GM12878 (cell line): Measurements from ENCODE around the gene DTNBP1. TPM values are rescaled to one million over a fixed set of nuclear protein-coding genes. Genes with fewer than 3 reads are reported as not detected.

Experiments used
- ATAC-seq: fragments of 200-7000 bp; cut with Tn5 transposase; 3 replicates; pipeline ENCODE4 v1.9.1; 2020; ENCODE audit warnings: mild to moderate bottlenecking, moderate library complexity
- BruUV-seq: library from RNA; stranded (reverse); fragments of 400-500 nt; replicated peaks from 2 replicates; lab custom pipeline; 2021; lab: Mats Ljungman, UMichigan
- CTCF ChIA-PET: fragments of 300-600 bp; sonication (Branson Sonifier 250); formaldehyde crosslinking; extraction: SDS; loops from one replicate; lab custom pipeline; 2021; ENCODE audit warnings: inconsistent platforms; lab: Yijun Ruan, JAX
- POLR2A ChIA-PET: fragments of 350-600 bp; formaldehyde crosslinking; extraction: SDS; loops from one replicate; lab custom pipeline; 2021; ENCODE audit warnings: inconsistent platforms; lab: Charles Lee
- RAD21 ChIA-PET: fragments of 300-600 bp; sonication (Branson Sonifier 250); formaldehyde crosslinking; loops from one replicate; lab custom pipeline; 2023; ENCODE audit warnings: antibody characterized with exemption; ENCODE audit not compliant: unreplicated experiment; lab: Charles Lee
- SMC1A ChIA-PET: fragments of 300-600 bp; sonication (Branson Sonifier 250); formaldehyde crosslinking; loops from one replicate; lab custom pipeline; 2023; ENCODE audit not compliant: unreplicated experiment, uncharacterized antibody; lab: Charles Lee
- DNase-seq: peaks from one replicate; pipeline ENCODE4 v3.0.0-alpha.2; 2011; ENCODE audit warnings: low read depth, low spot score
- FAIRE-seq: peaks from 3 replicates; lab custom pipeline; 2011; peaks lifted over from hg19 to GRCh38; lab: Jason Lieb, UNC
- H2AFZ ChIP-seq: 2 replicates; pipeline ENCODE4 v1.6.0; 2011; ENCODE audit warnings: low read depth, low read length, control low read depth; ENCODE audit not compliant: control insufficient read depth
- H3K27ac ChIP-seq: 2 replicates; pipeline ENCODE4 v1.5.1; 2011; ENCODE audit warnings: control low read depth; ENCODE audit not compliant: control insufficient read depth, insufficient read depth
- H3K27me3 ChIP-seq, 2 experiments: replicated peaks in 1 of 2; 2 replicates each; pipeline versions ENCODE4 v1.6.0 to v1.6.1; 2011; ENCODE audit warnings: low read length in 1 of 2; ENCODE audit not compliant: control insufficient read depth in 2 of 2, insufficient read depth in 2 of 2
- H3K36me3 ChIP-seq, 2 experiments: 2 replicates each; pipeline ENCODE4 v1.5.1; 2011; ENCODE audit warnings: low read length in 1 of 2; ENCODE audit not compliant: control insufficient read depth in 2 of 2, insufficient read depth in 2 of 2
- H3K4me1 ChIP-seq: 2 replicates; pipeline ENCODE4 v1.6.1; 2011; ENCODE audit warnings: mild to moderate bottlenecking, low read length, moderate library complexity, mixed read lengths; ENCODE audit not compliant: control insufficient read depth, insufficient read depth
- H3K4me2 ChIP-seq: 2 replicates; pipeline ENCODE4 v1.6.0; 2011; ENCODE audit warnings: control low read depth; ENCODE audit not compliant: control insufficient read depth, insufficient read depth
- H3K4me3 ChIP-seq: fragments of 200-600 bp; sonication (generic); 2 replicates; pipeline ENCODE4 v1.5.1; 2016
- H3K79me2 ChIP-seq: 2 replicates; pipeline ENCODE4 v1.6.0; 2011; ENCODE audit warnings: low read length; ENCODE audit not compliant: control insufficient read depth, insufficient read depth
- H3K9ac ChIP-seq: 2 replicates; pipeline ENCODE4 v1.8.0; 2011; ENCODE audit warnings: low read length, control low read depth, mixed read lengths; ENCODE audit not compliant: control insufficient read depth, insufficient read depth
- H3K9me3 ChIP-seq: replicated peaks from 3 replicates; pipeline ENCODE4 v1.5.1; 2011; ENCODE audit warnings: mild to moderate bottlenecking, low read length; ENCODE audit not compliant: control insufficient read depth, insufficient read depth
- H4K20me1 ChIP-seq: 2 replicates; pipeline ENCODE4 v1.6.0; 2011; ENCODE audit not compliant: control insufficient read depth, insufficient read depth
- CEBPB ChIP-seq, 2 experiments: fragments of 150-350 bp in 1 of 2; IDR thresholded peaks; 2 replicates each; pipeline ENCODE4 v1.6.1; 2012 to 2014; ENCODE audit warnings: low read depth in 2 of 2, low read length in 2 of 2, borderline replicate concordance in 1 of 2, inconsistent platforms in 1 of 2
- FOXM1 ChIP-seq: IDR thresholded peaks from 2 replicates; pipeline ENCODE4 v1.6.1; 2012; ENCODE audit warnings: low read depth, mild to moderate bottlenecking, inconsistent platforms, low read length, moderate library complexity
- HCFC1 ChIP-seq: fragments of 150-350 bp; IDR thresholded peaks from 2 replicates; pipeline ENCODE4 v1.6.1; 2014; ENCODE audit warnings: low read length
- HDAC6 ChIP-seq: fragments of 200-600 bp; sonication (generic); IDR thresholded peaks from one replicate; pipeline ENCODE4 v1.8.0; 2017; ENCODE audit warnings: antibody characterized with exemption; ENCODE audit not compliant: unreplicated experiment
- MTA3 ChIP-seq: IDR thresholded peaks from 2 replicates; pipeline ENCODE4 v1.6.1; 2012; ENCODE audit warnings: low read length, inconsistent platforms, borderline replicate concordance
- POLR2AphosphoS2 ChIP-seq: IDR thresholded peaks from 2 replicates; pipeline ENCODE4 v1.6.1; 2011; ENCODE audit warnings: low read depth, mild to moderate bottlenecking, low read length, improper control_type of control experiment, moderate library complexity
- POLR2AphosphoS5 ChIP-seq: IDR thresholded peaks from 2 replicates; pipeline ENCODE4 v1.6.1; 2011; ENCODE audit warnings: mild to moderate bottlenecking, low read length, inconsistent platforms
- RCOR1 ChIP-seq: conservative IDR thresholded peaks from 2 replicates; pipeline ENCODE4 v1.6.1; 2012; ENCODE audit warnings: low read depth, low read length, improper control_type of control experiment
- TCF3 ChIP-seq: IDR thresholded peaks from 2 replicates; pipeline ENCODE4 v1.6.1; 2012; ENCODE audit warnings: low read depth, mild to moderate bottlenecking, low read length, borderline replicate concordance; ENCODE audit not compliant: insufficient read depth
- ZNF24 ChIP-seq: fragments of 450-650 bp; IDR thresholded peaks from 2 replicates; pipeline ENCODE4 v1.6.1; 2017; ENCODE audit warnings: antibody characterized with exemption, mild to moderate bottlenecking
- ZNF384 ChIP-seq: IDR thresholded peaks from 2 replicates; pipeline ENCODE4 v1.6.1; 2012; ENCODE audit warnings: low read depth, mild to moderate bottlenecking, low read length, improper control_type of control experiment, borderline replicate concordance
- WGBS: methylation state at CpG from one replicate; pipeline ENCODE4 v1.1.6; 2016; ENCODE audit warnings: low lambda C conversion rate; ENCODE audit not compliant: insufficient replicate concordance, insufficient coverage; ENCODE audit errors: missing lambda C conversion rate; 5-methylcytosine and 5-hydroxymethylcytosine counted together
- in situ Hi-C: fragments of 300-500 bp; cut with MboI; formaldehyde crosslinking; loops from 9 replicates; pipeline ENCODE4 v1.14.3; 2018; ENCODE audit warnings: mixed read lengths
- intact Hi-C: fragments of 100-400 bp; cut with micrococcal nuclease; formaldehyde crosslinking; loops from one replicate; pipeline ENCODE4 v1.14.2; 2022; ENCODE audit not compliant: unreplicated experiment
- polyA plus RNA-seq, 11 experiments: library from polyadenylated mRNA; depleted of rRNA in 4 of 11; unstranded in 6 of 11; stranded (reverse) in 5 of 11; fragments of >200 nt; fragmentation: Nextera tagmentation in 4 of 11; fragmentation: Illumina TruSeq in 1 of 11; extraction: Ambion mirVana in 4 of 11; extraction: Trizol in 1 of 11; gene quantifications; 1 replicate in 1 of 11; 2 replicates in 10 of 11; pipeline versions ENCODE4 v1.2.1 to v1.2.3, GENCODE V29; 2011 to 2016; ENCODE audit warnings: inconsistent platforms in 2 of 11, missing spikeins in 2 of 11, low read depth in 1 of 11
- total RNA-seq, 4 experiments: library from RNA; depleted of rRNA in 3 of 4; stranded (reverse); fragments of >200 nt in 3 of 4; fragmentation: Illumina TruSeq in 1 of 4; extraction: Trizol in 1 of 4; gene quantifications; 2 replicates each; pipeline versions ENCODE4 v1.2.1 to v1.2.3, GENCODE V29; 2013 to 2021
- TF ChIP-seq, protein P1 (sequence below): fragments of 450-650 bp; IDR thresholded peaks from 2 replicates; pipeline ENCODE4 v1.6.1; 2016; ENCODE audit warnings: mild to moderate bottlenecking
- TF ChIP-seq, protein P2 (sequence below): fragments of 450-650 bp; IDR thresholded peaks from 2 replicates; pipeline ENCODE4 v1.6.1; 2016; ENCODE audit warnings: mild to moderate bottlenecking
- TF ChIP-seq, protein P3 (sequence below): IDR thresholded peaks from 2 replicates; pipeline ENCODE4 v1.6.1; 2011; ENCODE audit warnings: mild to moderate bottlenecking, low read depth, low read length, moderate library complexity; ENCODE audit not compliant: insufficient replicate concordance
- TF ChIP-seq, protein P4 (sequence below): IDR thresholded peaks from 2 replicates; pipeline ENCODE4 v1.6.1; 2011; ENCODE audit warnings: borderline replicate concordance, low read depth, mild to moderate bottlenecking, moderate library complexity, mixed read lengths, low read length; ENCODE audit not compliant: insufficient read depth; ENCODE audit errors: extremely low read length
- TF ChIP-seq, protein P5 (sequence below): fragments of 450-650 bp; IDR thresholded peaks from 2 replicates; pipeline ENCODE4 v1.6.1; 2016; ENCODE audit warnings: mild to moderate bottlenecking, moderate library complexity, borderline replicate concordance

DTNBP1 gene
- total and polyA plus RNA-seq, 10 of the 15 experiments (the other 5 are each of a cell fraction or from before 2014, with no cell fraction given): 7.1 to 40.3 (median 20.1) TPM

DNA sequence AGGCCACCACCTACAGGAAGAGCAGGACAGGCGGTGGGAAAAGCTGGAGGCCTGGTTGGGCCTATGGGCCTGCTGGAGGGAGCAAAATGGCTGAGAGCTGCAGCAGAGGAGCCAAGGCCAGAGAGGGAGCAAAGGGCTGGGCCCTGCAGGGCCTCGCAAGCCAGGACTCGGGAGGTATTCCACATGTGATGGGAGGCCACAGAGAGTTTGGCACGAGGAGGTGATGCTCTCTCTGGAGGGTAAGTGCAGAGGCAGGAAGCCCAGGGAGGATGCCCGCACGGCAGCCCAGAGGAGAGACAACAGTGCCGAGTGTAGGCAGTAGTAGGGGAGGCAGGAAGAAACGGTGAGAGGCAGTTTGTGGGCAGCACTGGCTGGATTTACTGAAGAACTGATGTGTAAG is 85.7 kb downstream of the DTNBP1 start:
- no peaks in the 10 kb centered on the region; a peak in 1 of 4 replicates for H3K36me3 ChIP-seq
- in situ Hi-C loops: no loop called here
- H3K4me1 ChIP-seq: peaks cover 5% of the 10 kb centered on the region
- no peak for FAIRE-seq
- no peaks in the 10 kb centered on the region for H3K79me2 ChIP-seq
- H3K27ac ChIP-seq: no peak overlapping the region
- DNase-seq: no peak
- CTCF ChIA-PET: no interaction called here
- SMC1A ChIA-PET: no interaction called here
- 92% methylated on average over 8 of the region's 8 CpGs for WGBS
- RAD21 ChIA-PET: no interaction called here
- intact Hi-C loops: no loop called here
- H3K4me2 ChIP-seq: no peak overlapping the region
- no peak overlapping the region for H2AFZ ChIP-seq
- no peak for ATAC-seq
- no peaks in the 10 kb centered on the region for H4K20me1 ChIP-seq
- no peaks in the 10 kb centered on the region for H3K27me3 ChIP-seq
- no peak overlapping the region for H3K4me3 ChIP-seq
- no peak overlapping the region for H3K9ac ChIP-seq
- H3K9me3 ChIP-seq: no peaks in the 10 kb centered on the region
- POLR2A ChIA-PET: no interaction called here
- BruUV-seq: no TSS peak
- TF ChIP-seq, protein P1, sequence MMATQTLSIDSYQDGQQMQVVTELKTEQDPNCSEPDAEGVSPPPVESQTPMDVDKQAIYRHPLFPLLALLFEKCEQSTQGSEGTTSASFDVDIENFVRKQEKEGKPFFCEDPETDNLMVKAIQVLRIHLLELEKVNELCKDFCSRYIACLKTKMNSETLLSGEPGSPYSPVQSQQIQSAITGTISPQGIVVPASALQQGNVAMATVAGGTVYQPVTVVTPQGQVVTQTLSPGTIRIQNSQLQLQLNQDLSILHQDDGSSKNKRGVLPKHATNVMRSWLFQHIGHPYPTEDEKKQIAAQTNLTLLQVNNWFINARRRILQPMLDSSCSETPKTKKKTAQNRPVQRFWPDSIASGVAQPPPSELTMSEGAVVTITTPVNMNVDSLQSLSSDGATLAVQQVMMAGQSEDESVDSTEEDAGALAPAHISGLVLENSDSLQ: no peak
- TF ChIP-seq CEBPB (IDR thresholded peaks at IDR 0.05; ENCODE audit: borderline replicate concordance in 1 of 2, low read depth in 2 of 2, low read length in 2 of 2) (no peak), ZNF384 (no peak), ZNF24 (no peak), HDAC6 (no peak), MTA3 (no peak), POLR2AphosphoS5 (no peak), TCF3 (no peak), POLR2AphosphoS2 (no peak), FOXM1 (no peak), HCFC1 (no peak), RCOR1 (no peak)
- TF ChIP-seq, protein P2, sequence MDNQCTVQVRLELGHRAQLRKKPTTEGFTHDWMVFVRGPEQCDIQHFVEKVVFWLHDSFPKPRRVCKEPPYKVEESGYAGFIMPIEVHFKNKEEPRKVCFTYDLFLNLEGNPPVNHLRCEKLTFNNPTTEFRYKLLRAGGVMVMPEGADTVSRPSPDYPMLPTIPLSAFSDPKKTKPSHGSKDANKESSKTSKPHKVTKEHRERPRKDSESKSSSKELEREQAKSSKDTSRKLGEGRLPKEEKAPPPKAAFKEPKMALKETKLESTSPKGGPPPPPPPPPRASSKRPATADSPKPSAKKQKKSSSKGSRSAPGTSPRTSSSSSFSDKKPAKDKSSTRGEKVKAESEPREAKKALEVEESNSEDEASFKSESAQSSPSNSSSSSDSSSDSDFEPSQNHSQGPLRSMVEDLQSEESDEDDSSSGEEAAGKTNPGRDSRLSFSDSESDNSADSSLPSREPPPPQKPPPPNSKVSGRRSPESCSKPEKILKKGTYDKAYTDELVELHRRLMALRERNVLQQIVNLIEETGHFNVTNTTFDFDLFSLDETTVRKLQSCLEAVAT: no peak
- TF ChIP-seq, protein P3, sequence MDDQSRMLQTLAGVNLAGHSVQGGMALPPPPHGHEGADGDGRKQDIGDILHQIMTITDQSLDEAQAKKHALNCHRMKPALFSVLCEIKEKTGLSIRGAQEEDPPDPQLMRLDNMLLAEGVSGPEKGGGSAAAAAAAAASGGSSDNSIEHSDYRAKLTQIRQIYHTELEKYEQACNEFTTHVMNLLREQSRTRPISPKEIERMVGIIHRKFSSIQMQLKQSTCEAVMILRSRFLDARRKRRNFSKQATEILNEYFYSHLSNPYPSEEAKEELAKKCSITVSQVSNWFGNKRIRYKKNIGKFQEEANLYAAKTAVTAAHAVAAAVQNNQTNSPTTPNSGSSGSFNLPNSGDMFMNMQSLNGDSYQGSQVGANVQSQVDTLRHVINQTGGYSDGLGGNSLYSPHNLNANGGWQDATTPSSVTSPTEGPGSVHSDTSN: no peak
- TF ChIP-seq, protein P4, sequence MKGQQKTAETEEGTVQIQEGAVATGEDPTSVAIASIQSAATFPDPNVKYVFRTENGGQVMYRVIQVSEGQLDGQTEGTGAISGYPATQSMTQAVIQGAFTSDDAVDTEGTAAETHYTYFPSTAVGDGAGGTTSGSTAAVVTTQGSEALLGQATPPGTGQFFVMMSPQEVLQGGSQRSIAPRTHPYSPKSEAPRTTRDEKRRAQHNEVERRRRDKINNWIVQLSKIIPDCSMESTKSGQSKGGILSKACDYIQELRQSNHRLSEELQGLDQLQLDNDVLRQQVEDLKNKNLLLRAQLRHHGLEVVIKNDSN: no peak
- TF ChIP-seq, protein P5, sequence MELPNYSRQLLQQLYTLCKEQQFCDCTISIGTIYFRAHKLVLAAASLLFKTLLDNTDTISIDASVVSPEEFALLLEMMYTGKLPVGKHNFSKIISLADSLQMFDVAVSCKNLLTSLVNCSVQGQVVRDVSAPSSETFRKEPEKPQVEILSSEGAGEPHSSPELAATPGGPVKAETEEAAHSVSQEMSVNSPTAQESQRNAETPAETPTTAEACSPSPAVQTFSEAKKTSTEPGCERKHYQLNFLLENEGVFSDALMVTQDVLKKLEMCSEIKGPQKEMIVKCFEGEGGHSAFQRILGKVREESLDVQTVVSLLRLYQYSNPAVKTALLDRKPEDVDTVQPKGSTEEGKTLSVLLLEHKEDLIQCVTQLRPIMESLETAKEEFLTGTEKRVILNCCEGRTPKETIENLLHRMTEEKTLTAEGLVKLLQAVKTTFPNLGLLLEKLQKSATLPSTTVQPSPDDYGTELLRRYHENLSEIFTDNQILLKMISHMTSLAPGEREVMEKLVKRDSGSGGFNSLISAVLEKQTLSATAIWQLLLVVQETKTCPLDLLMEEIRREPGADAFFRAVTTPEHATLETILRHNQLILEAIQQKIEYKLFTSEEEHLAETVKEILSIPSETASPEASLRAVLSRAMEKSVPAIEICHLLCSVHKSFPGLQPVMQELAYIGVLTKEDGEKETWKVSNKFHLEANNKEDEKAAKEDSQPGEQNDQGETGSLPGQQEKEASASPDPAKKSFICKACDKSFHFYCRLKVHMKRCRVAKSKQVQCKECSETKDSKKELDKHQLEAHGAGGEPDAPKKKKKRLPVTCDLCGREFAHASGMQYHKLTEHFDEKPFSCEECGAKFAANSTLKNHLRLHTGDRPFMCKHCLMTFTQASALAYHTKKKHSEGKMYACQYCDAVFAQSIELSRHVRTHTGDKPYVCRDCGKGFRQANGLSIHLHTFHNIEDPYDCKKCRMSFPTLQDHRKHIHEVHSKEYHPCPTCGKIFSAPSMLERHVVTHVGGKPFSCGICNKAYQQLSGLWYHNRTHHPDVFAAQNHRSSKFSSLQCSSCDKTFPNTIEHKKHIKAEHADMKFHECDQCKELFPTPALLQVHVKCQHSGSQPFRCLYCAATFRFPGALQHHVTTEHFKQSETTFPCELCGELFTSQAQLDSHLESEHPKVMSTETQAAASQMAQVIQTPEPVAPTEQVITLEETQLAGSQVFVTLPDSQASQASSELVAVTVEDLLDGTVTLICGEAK: no peak
